ENCODE measurements around the gene ATP11C. TPM values are rescaled to one million over a fixed set of nuclear protein-coding genes. Genes with fewer than 3 reads are reported as not detected.

ATP11C gene
- total RNA-seq, 2 experiments from 2014 or later, result 15.2 to 18.2 TPM

DNA sequence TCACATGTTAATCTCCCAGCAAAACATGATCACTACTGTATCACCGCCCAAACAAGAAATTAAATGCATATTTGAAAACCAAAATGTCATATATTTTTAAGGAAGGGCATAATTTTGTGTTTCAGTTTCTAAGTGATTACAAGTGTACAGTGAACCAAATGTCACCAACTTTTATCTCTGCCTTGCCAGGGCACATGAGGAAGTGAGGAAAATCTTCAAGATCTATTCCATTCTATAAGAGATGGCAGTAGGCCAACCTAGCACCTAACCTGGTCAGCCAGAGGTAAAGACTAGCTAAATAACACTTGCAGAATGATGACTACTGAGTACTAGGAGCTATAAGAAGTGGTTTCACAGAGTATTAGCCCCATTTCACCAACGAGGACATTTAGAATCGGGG, 107.2 kb downstream of the ATP11C start:
- no peak for DNase-seq
- Histone ChIP-seq H3K27me3 (ENCODE audit: control insufficient read depth in 1 of 2, insufficient read depth in 2 of 2, low read length in 2 of 2) (no peaks in the 10 kb centered on the region), H3K4me1 (ENCODE audit: insufficient read depth, low read length) (no peaks in the 10 kb centered on the region), H3K9me3 (ENCODE audit: control insufficient read depth in 1 of 2, insufficient read depth in 1 of 2, low read length in 2 of 2) (no peaks in the 10 kb centered on the region), H3K4me3 (ENCODE audit: low read length) (no peak overlapping the region), H3K27ac (ENCODE audit: low read depth in 1 of 2, low read length in 2 of 2) (no peak overlapping the region), H3K36me3 (ENCODE audit: insufficient read depth, low read length) (peaks cover 9% of the 10 kb centered on the region)
- H3K9me3 Mint-ChIP-seq, result no peaks in the 10 kb centered on the region
- ChIA-PET CTCF (no interaction called here), POLR2A (no interaction called here)
- intact Hi-C loops (cut with DNase I, micrococcal nuclease), result no loop called here
- H3K4me3 Mint-ChIP-seq, result no peak overlapping the region
- TF ChIP-seq, protein P1, sequence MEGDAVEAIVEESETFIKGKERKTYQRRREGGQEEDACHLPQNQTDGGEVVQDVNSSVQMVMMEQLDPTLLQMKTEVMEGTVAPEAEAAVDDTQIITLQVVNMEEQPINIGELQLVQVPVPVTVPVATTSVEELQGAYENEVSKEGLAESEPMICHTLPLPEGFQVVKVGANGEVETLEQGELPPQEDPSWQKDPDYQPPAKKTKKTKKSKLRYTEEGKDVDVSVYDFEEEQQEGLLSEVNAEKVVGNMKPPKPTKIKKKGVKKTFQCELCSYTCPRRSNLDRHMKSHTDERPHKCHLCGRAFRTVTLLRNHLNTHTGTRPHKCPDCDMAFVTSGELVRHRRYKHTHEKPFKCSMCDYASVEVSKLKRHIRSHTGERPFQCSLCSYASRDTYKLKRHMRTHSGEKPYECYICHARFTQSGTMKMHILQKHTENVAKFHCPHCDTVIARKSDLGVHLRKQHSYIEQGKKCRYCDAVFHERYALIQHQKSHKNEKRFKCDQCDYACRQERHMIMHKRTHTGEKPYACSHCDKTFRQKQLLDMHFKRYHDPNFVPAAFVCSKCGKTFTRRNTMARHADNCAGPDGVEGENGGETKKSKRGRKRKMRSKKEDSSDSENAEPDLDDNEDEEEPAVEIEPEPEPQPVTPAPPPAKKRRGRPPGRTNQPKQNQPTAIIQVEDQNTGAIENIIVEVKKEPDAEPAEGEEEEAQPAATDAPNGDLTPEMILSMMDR (IDR thresholded peaks at IDR 0.05), result no peak
- ATAC-seq (ENCODE audit: poor library complexity), result no peak
- no peak overlapping the region for H3K27ac Mint-ChIP-seq
- no peaks in the 10 kb centered on the region for H3K27me3 Mint-ChIP-seq
- peaks cover 6% of the 10 kb centered on the region for H3K4me1 Mint-ChIP-seq (ENCODE audit: low read depth)
- H3K36me3 Mint-ChIP-seq (ENCODE audit: low read depth), result peaks cover 40% of the 10 kb centered on the region

DNA sequence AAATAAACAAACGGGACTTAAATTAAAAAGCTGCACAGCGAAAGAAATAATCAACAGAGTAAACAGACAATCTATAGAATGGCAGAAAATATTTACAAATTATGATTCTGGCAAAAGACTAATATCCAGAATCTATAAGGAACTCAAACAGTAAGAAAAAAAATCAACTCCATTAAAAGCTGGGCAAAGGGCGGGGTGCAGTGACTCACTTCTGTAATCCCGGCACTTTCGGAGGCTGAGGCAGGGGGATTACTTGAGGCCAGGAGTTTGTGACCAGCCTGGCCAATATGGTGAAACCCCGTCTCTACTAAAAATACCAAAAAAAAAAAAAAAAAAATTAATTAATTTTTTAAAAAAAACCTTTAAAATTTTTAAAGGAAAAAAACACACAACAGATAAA, 109.0 kb downstream of the ATP11C start:
- H3K36me3 ChIP-seq (ENCODE audit: insufficient read depth, low read length), result peaks cover 9% of the 10 kb centered on the region
- H3K27me3 Mint-ChIP-seq, result no peaks in the 10 kb centered on the region
- ATAC-seq (ENCODE audit: poor library complexity), result no peak
- peaks cover 4% of the 10 kb centered on the region for H3K4me1 Mint-ChIP-seq (ENCODE audit: low read depth)
- no peak overlapping the region for H3K27ac Mint-ChIP-seq
- H3K9me3 Mint-ChIP-seq, result no peaks in the 10 kb centered on the region
- TF ChIP-seq, protein P1 (IDR thresholded peaks at IDR 0.05), result no peak
- peaks cover 49% of the 10 kb centered on the region for H3K36me3 Mint-ChIP-seq (ENCODE audit: low read depth)
- no peak overlapping the region for H3K4me3 ChIP-seq (ENCODE audit: low read length)
- no peak overlapping the region for H3K27ac ChIP-seq (ENCODE audit: low read depth in 1 of 2, low read length in 2 of 2)
- no peaks in the 10 kb centered on the region for H3K27me3 ChIP-seq (ENCODE audit: control insufficient read depth in 1 of 2, insufficient read depth in 2 of 2, low read length in 2 of 2)
- intact Hi-C loops (cut with DNase I, micrococcal nuclease), result no loop called here
- CTCF ChIA-PET, result no interaction called here
- H3K9me3 ChIP-seq (ENCODE audit: control insufficient read depth in 1 of 2, insufficient read depth in 1 of 2, low read length in 2 of 2), result no peaks in the 10 kb centered on the region
- no peaks in the 10 kb centered on the region for H3K4me1 ChIP-seq (ENCODE audit: insufficient read depth, low read length)
- POLR2A ChIA-PET, result no interaction called here
- no peak for DNase-seq
- H3K4me3 Mint-ChIP-seq, result no peak overlapping the region

DNA sequence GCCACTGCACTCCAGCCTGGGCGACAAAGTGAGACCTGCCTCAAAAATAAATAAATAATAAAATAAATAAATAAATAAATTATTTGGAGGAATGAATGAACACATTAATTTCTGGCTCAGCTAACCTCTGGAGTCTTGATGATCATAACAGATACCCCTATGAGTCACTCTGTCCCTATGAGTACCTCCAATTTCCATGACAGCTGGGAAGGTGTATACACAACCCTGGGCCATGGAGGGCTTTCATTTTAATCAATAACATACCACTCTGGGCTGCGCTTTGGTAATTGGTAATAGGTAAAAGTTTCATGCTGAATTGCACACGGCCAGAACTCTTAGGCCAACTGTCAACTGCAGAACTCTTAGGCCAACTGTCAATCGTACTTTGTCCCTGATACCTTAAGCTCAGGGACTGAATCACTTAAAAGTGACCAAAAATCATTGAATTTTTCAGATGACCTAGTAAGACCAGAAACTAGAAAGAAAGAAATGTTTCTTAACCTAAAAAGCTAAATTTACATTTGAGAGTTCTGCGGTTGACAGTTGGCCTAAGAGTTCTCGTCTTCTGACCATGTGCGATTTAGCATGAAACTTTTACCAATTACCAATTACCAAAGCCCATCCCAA, 112.4 kb downstream of the ATP11C start:
- peaks cover 57% of the 10 kb centered on the region for H3K36me3 Mint-ChIP-seq (ENCODE audit: low read depth)
- no peak overlapping the region for H3K4me3 Mint-ChIP-seq
- peaks cover 13% of the 10 kb centered on the region for H3K36me3 ChIP-seq (ENCODE audit: insufficient read depth, low read length)
- DNase-seq (no peak), ATAC-seq (ENCODE audit: poor library complexity) (no peak)
- H3K27ac Mint-ChIP-seq, result no peak overlapping the region
- intact Hi-C loops (cut with DNase I, micrococcal nuclease), result no loop called here
- H3K27me3 Mint-ChIP-seq, result no peaks in the 10 kb centered on the region
- H3K4me1 Mint-ChIP-seq (ENCODE audit: low read depth), result peaks cover 33% of the 10 kb centered on the region
- no peak overlapping the region for H3K4me3 ChIP-seq (ENCODE audit: low read length)
- POLR2A ChIA-PET, result interaction anchor here (0.6 kb wide), 1 partner anchor 29 kb away, joined by 3 read pairs; no protein-coding TSS in a partner anchor
- CTCF ChIA-PET, result no interaction called here
- TF ChIP-seq, protein P1 (IDR thresholded peaks at IDR 0.05), result no peak
- no peak overlapping the region for H3K27ac ChIP-seq (ENCODE audit: low read depth in 1 of 2, low read length in 2 of 2)
- no peaks in the 10 kb centered on the region for H3K9me3 ChIP-seq (ENCODE audit: control insufficient read depth in 1 of 2, insufficient read depth in 1 of 2, low read length in 2 of 2)
- no peaks in the 10 kb centered on the region for H3K27me3 ChIP-seq (ENCODE audit: control insufficient read depth in 1 of 2, insufficient read depth in 2 of 2, low read length in 2 of 2)
- H3K9me3 Mint-ChIP-seq, result no peaks in the 10 kb centered on the region
- peaks cover 5% of the 10 kb centered on the region for H3K4me1 ChIP-seq (ENCODE audit: insufficient read depth, low read length)
